NCI-H2227 (cell line): ENCODE results near the gene NPHP4.

ENCODE experiments used
- DNase-seq: peaks from one replicate; lab custom pipeline; 2025; ENCODE audit not compliant: unreplicated experiment; lab: John Stamatoyannopoulos, UW

Gene NPHP4

DNA sequence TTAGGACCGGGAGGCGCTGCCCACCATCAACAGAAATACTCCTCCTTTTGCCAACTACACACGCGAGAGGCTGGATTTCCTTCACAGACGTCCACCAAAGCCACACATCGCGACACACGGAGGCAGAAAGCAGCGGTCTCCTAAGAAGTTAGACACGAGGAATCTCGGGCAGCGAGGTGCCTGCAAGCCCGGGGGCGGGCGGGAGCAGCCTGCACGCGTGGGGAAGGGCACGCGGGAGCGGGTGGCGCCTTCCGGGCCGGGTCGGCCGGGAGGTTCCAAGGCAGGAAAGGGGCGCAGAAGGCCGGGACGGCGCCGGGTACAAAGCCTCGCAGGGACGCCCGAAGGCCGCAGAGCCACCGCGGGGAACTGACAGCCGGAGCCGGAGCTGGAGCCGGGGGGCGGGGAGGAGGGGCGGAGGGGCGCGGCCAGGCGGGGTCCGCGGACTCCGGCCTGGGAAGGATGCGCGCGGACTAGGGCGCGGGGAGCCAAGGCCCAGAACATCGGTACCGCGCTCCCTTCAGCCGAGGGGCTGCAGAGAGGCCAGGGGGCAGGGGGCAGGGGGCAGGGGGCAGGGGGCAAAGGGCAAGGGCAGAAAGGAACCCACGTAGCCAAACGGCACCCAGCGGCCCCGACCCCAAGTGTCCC lies 722 bp downstream of the NPHP4 start:
- peak; percentile 63 for DNase-seq

DNA sequence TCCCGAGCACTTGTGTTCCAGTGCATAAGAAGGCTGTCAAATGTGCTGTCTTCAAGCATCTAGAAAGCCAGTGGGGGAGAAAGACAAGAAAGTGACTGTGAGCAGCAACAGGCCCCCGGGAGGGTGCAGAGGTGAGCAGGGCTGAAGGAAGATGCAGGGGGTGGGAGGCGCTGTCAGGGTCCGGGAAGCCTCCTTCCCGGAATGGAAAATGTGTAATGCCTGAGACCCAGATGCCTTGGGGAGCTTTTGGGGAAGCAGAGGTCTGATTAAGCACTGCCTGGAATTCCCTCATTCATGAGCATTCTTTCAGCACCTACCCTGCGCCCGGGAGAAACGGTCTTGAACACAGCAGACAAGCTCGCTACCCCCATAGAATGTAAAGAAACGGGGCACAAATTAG lies 1.3 kb downstream of the NPHP4 start:
- DNase-seq, result no peak

DNA sequence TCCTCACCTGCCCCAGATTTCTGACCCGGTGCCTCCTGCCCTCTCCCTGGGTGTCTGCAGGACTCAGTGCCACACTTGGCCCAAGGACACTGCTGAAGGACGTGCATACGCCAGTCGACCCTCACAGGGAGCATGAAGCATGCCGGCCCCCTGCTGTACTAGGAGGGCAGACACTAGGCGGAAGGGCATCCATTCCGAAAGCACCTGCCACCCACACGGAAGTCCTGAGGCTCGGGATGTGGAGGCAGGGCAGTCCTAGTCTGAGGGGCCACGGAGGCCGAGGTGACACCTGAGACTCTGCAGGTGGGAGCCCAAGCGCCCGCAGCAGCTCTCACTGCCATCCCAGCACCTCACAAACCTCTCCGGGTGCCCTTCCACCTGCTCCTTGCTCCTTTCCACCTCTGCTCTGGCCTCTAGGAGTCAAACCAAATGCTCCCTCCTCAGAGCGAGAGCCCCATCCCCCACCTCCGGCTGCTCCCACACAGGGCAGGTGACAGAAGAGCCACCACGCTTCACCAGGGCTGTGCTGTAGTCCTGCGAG lies 2.4 kb downstream of the NPHP4 start:
- no peak for DNase-seq

- no peak for DNase-seq
Observed at GRCh38 chr1:5989286-5989605, 3.0 kb downstream of the NPHP4 start.

DNA sequence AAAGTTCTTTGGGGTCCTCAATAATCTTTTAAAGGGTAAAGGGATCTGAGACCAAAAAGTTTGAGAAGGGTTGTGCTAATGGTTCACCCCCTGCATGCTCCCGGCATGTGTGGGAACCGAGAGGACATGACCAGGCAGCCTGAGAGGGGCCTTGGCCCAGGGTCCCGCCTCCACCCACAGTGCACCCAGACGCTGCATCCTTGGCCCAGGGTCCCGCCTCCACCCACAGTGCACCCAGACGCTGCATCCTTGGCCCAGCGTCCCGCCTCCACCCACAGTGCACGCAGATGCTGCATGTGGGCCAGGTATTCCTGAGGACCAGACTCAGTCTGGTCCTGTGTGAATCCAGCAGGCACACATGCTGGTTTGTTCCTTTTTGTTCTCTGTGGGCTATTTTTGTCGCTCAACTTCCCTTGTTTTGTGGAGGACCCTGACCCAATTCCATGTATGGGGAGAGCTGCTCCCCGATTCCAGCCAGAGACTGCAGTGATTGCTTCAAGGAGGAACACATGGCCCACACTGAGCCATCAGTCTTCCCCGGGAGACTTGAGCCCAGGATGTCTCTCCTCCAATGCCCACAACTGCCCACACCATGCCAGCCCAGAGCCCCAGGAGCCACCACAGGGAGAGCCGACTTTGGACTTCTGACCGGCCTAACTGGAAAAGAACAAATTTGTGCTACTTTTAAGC lies 3.5 kb downstream of the NPHP4 start:
- DNase-seq, result no peak

DNA sequence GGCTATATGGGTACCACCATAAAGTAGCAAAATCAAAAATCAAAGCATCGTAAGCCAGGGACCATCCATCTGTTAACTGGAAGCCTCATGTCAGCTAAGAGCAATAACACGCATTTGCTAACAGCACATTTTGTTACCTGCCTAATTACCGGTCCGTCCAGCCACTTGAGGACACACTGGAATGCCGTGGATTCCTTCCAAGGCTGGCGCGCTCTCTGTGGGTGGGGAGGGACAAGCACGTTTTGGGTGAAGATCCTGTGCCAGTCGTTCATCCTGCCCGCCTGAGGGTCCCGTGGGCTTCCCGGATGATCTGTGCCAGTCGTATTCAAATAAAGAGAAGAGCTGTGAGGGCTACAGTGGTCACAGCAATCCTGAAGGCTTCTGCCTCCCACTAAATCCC lies 6.2 kb downstream of the NPHP4 start:
- no peak for DNase-seq

- no peak for DNase-seq
Observed at GRCh38 chr1:5985250-5985649, 7.0 kb downstream of the NPHP4 start.

- DNase-seq, result no peak
Observed at GRCh38 chr1:5983361-5984103, 8.7 kb downstream of the NPHP4 start.

GRCh38 chr1:5982868-5983267 lies 9.4 kb downstream of the NPHP4 start:
- DNase-seq, result no peak

DNA sequence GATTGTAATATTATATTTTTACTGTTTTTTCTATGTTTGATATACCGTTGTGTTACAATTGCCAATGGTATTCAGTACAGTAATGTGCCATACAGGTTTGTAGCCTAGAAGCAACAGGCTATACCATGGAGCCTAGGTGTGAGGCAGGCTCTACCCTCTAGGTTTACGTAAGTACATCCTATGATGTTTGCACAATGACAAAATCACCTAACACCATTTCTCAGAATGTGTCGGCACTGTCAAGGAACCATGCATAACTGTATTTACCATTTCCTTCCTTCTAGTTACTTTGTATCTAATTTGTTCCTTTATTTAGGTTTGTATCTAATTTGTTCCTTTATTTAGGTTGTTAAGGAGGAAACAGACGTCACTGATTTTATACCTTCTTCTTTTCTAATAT lies 9.9 kb downstream of the NPHP4 start:
- DNase-seq, result no peak

GRCh38 chr1:5981009-5981380 lies 11.2 kb downstream of the NPHP4 start:
- no peak for DNase-seq

DNA sequence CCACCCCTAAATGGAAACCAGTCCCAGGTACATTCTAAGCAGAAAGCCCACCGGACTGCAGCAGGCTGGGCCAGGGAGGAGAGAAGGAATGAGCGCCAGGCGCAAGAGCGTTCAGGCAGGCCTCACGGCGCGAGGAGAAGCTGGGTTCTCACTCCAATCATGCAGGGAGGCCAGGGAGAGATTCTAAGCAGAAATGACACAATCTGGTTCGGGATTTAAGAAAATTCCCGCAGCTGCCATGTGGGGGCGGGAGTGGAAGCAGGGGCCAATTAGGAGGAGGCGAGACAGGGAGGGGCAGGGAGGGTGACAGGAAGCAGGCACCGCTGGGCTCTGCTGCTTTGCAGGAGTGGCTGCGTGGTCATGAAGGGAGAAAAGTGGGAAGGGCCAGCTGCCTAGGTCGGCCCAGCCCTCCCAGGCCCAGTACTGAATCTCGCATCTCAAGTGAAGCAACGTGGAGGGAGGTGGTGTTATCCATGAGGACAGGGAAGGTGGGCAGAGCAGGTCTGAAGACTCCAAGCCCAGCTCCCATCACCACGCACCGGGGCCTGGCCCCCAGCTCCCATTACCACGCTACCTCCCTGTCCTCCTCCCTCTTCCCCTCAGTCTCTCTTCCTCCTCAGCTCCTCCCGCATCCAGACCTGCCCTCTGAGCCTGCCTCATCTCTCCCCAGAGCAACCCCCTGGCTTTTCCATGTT lies 11.8 kb downstream of the NPHP4 start:
- peak; percentile 87 for DNase-seq

DNA sequence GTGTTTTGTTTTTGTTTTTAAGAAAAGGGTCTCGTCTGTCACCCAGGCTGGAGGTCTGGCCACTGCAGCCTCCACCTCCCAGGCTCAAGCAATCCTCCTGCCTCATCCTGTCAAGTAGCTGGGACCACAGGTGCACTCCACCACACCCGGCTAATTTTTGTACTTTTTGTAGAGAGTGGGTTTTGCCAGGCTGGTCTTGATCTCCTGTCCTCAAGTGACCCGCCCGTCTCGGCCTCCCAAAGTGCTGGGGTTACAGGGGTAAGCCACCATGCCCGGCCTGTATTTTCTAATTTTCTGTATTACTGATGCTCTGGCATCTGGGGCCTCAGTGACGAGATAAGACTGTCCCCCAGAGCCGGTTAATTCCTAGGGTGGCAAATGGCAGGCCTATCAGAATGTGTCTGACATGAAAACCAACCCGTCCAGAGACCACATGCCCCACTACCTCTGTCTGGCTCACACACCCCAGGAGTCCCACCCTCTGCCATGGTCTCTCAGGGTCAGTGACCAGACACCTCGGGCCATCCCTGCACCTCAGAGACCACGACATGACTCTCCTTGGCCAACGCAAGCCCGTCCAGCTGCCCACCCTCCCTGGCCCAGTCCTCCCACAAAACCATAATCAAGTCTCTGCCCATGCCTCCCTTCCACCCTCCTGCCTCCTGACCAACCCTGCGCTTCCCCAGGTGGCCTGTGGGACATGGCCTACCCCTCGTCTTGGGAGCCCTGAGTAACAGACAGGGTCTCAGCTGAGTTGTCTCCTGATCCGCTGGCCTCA lies 12.5 kb downstream of the NPHP4 start:
- DNase-seq, result no peak

DNA sequence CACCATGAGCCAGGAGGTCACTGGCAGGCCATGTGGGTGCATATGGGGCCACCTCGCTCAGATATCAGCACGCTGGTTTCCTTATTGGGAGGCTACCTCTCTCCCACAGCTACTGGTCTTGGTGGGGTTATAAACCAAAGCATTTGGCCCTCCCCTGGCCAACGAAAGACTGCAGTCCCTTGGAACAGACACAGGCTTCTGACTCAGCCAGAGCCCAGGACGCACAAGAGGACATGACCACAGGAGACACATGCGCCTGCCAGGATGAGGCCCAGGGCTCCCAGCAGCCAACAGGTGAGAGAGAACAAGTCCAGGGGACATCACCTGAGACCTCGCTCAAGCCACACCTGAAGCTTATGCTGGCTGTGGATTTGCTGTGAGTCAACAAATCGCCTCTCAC lies 13.8 kb downstream of the NPHP4 start:
- no peak for DNase-seq

GRCh38 chr1:5977494-5978444 lies 14.5 kb downstream of the NPHP4 start:
- no peak for DNase-seq

DNA sequence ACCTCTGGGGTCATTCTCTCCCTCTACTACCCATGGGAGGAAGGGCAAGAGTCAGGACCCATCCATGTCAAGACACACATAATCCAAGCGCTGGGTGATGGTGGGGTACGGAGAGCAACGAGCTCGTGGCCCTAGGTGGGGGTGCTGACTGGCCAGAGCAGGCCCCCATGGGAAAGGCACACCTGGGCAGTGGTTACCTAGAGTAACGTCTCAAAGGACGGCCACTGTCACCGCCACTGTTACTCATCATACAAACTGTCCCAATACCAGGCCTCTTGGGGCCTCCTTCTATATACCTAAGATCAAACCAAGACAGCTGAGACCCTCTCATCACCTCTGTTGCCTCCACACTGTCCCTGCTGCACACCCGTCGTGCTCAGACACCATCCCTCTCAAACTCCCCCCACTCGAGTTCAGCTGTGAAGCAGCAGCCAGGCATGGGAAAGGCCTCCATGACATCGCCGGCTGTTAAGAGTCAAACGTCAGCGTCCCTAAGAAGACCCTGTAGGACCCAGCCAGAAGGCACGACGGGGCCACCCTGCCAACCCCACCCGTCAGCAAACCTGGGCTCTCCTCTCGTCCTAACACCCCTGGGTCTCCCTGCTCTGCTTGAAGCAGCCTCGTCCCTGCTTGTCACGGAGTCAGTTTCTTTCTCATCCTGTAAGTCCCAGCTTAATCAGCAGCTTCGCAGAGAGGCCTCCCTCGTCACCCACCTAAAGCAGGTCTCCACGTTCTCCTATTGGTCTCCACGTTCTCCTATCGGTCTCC lies 15.3 kb downstream of the NPHP4 start:
- no peak for DNase-seq

DNA sequence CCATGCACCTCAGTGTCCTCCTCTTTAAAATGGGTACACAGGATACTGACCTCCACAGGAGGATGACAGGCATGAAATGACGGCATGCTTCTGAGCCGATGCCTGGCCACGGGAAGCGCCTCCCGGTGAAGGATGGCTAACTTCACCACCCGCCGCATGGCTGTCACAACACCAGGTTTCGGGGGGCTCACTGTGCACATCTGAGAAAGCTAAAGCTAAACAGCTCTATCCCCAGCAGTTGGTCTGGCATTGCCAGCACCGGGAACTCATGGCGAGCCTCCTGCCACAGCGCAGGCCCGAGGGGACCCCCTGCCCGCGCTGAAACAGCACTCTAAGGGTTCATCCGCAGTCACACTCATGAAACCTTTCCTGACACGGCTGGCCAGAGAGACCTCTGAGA lies 16.0 kb downstream of the NPHP4 start:
- no peak for DNase-seq

DNA sequence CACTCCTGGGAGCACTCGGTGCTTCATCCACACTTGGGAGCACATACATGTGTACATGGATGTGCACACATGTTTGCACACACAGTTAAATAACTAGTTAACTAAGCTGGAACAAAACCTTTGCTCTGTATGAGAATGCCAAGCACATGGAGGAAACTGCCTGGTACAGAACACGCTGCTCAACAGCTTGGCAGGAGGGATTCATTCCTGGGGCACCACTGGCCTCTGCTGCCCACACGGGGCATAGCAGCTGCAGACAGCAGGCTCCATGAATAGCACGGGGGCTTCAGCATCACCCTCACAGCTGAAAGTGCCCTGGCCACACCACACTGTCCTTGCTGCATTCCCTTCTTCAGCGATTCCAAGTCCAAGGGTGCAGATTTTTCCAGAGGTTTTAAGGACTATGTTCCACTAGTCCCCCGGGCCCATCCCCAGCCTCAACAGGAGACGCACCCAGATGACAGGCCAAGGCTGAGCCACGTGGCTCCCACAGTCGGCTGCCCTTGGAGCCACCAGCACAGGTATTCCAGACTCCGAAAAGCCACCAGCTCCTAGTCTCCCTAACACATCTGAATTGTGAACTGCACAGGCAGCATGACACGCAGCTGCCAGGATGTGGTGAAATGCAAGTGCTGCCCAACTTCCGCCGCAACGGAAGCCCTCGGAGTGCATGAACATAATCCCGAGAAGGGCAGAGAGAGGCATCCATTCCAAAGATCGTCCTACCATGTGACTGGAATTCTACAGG lies 16.9 kb downstream of the NPHP4 start:
- peak; percentile 76 for DNase-seq
